Measurements from ENCODE around the gene ARHGEF17. TPM values are rescaled to one million over a fixed set of nuclear protein-coding genes. Genes with fewer than 3 reads are reported as not detected.

ARHGEF17 gene
- total and polyA plus RNA-seq, 2 of the 8 experiments (the other 6 are each of a cell fraction or from before 2014, with no cell fraction given) = 11.3 to 14.6 TPM

DNA sequence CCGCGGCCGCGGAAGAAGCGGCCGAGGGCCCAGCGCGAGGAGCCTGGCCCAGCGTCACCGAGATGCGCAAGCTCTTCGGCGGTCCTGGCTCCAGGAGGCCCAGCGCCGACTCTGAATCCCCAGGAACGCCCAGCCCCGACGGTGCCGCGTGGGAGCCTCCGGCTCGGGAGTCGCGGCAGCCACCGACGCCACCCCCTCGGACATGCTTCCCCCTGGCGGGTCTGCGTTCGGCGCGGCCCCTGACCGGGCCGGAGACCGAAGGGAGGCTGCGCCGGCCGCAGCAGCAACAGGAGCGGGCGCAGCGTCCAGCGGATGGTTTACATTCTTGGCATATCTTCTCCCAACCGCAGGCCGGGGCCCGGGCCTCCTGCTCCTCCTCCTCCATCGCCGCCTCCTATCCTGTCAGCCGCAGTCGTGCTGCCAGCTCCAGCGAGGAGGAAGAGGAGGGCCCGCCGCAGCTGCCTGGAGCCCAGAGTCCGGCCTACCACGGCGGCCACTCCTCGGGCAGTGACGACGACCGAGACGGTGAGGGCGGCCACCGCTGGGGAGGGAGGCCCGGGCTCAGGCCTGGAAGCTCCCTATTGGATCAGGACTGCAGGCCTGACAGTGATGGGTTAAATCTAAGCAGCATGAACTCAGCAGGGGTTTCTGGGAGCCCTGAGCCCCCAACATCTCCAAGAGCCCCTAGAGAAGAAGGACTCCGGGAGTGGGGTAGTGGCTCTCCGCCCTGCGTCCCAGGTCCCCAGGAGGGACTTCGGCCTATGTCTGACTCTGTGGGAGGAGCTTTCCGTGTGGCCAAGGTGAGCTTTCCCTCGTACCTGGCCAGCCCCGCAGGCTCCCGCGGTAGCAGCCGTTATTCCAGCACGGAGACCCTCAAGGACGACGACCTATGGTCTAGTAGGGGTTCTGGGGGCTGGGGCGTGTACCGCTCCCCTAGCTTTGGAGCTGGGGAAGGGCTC lies 1.2 kb downstream of the ARHGEF17 start (continued):
- TF ChIP-seq TAF1 (IDR thresholded peaks at IDR 0.05; ENCODE audit: low read depth, low read length) = peak; percentile 53
- no peak for TF ChIP-seq NANOG (IDR thresholded peaks at IDR 0.05; ENCODE audit: insufficient read depth, low read depth, low read length, poor library complexity, severe bottlenecking)
- TF ChIP-seq SIN3A (conservative IDR thresholded peaks at IDR 0.05 in 1 of 2, IDR thresholded peaks at IDR 0.05 in 1 of 2; ENCODE audit: low read depth in 1 of 2, low read length in 2 of 2) = peak; percentile 60 to 76; a peak in 3 of 4 replicates
- no peak for TF ChIP-seq HDAC2 (IDR thresholded peaks at IDR 0.05; ENCODE audit: borderline replicate concordance in 1 of 2, low read depth in 2 of 2, low read length in 2 of 2)
- TF ChIP-seq CEBPB (IDR thresholded peaks at IDR 0.05; ENCODE audit: low read depth, low read length) = no peak
- TF ChIP-seq CREB1 (IDR thresholded peaks at IDR 0.05) = peak; percentile 35; the same call in 1 of the 2 replicates
- peak; percentile 22; the same call in 1 of the 2 replicates for TF ChIP-seq TBP (IDR thresholded peaks at IDR 0.05; ENCODE audit: low read depth, low read length)
- no peak for TF ChIP-seq FOSL1 (IDR thresholded peaks at IDR 0.05; ENCODE audit: insufficient read depth, low read depth, low read length)
- TF ChIP-seq RXRA (IDR thresholded peaks at IDR 0.05; ENCODE audit: insufficient read depth, low read depth, low read length) = no peak
- TF ChIP-seq EGR1 (IDR thresholded peaks at IDR 0.05; ENCODE audit: borderline replicate concordance, low read depth, low read length) = no peak
- TF ChIP-seq POLR2AphosphoS5 (IDR thresholded peaks at IDR 0.05; ENCODE audit: low read depth, low read length) = no peak; the same call in 1 of the 2 replicates
- TF ChIP-seq GTF2F1 (IDR thresholded peaks at IDR 0.05; ENCODE audit: borderline replicate concordance, low read depth, low read length) = no peak
- no peak for TF ChIP-seq YY1 (IDR thresholded peaks at IDR 0.05; ENCODE audit: low read depth, low read length)
- TF ChIP-seq RBBP5 (IDR thresholded peaks at IDR 0.05; ENCODE audit: borderline replicate concordance, low read depth, low read length) = 0 out of 2 replicates have a peak, but pooled peaks have one; percentile 56
- TF ChIP-seq SP4 (IDR thresholded peaks at IDR 0.05; ENCODE audit: low read length) = no peak
- TF ChIP-seq SP1 (IDR thresholded peaks at IDR 0.05; ENCODE audit: low read depth, low read length) = peak; percentile 62; the same call in 1 of the 2 replicates
- no peak for TF ChIP-seq BRCA1 (IDR thresholded peaks at IDR 0.05; ENCODE audit: low read depth, low read length)
- TF ChIP-seq, protein P1, sequence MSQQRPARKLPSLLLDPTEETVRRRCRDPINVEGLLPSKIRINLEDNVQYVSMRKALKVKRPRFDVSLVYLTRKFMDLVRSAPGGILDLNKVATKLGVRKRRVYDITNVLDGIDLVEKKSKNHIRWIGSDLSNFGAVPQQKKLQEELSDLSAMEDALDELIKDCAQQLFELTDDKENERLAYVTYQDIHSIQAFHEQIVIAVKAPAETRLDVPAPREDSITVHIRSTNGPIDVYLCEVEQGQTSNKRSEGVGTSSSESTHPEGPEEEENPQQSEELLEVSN (IDR thresholded peaks at IDR 0.05) = peak; percentile 36
- TF ChIP-seq, protein P2, sequence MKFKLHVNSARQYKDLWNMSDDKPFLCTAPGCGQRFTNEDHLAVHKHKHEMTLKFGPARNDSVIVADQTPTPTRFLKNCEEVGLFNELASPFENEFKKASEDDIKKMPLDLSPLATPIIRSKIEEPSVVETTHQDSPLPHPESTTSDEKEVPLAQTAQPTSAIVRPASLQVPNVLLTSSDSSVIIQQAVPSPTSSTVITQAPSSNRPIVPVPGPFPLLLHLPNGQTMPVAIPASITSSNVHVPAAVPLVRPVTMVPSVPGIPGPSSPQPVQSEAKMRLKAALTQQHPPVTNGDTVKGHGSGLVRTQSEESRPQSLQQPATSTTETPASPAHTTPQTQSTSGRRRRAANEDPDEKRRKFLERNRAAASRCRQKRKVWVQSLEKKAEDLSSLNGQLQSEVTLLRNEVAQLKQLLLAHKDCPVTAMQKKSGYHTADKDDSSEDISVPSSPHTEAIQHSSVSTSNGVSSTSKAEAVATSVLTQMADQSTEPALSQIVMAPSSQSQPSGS (IDR thresholded peaks at IDR 0.05; ENCODE audit: low read length) = no peak
- TF ChIP-seq CBX5 (IDR thresholded peaks at IDR 0.05; ENCODE audit: low read depth, low read length) = no peak
- TF ChIP-seq TEAD4 (IDR thresholded peaks at IDR 0.05; ENCODE audit: low read depth, low read length) = peak; percentile 99

Data from H1 (cell line).